Right lobe of liver (tissue), 4 donors: ENCODE data around the gene MYOT.

Experiments
- CTCF ChIP-seq, 4 donors: fragments of 200-600 bp in 3 of 4; fragments of 450-650 bp in 1 of 4; IDR thresholded peaks; one replicate each; pipeline versions ENCODE4 v1.5.1 to v1.8.0; 2016 to 2022; ENCODE audit warnings: antibody characterized with exemption in 4 of 4, mild to moderate bottlenecking in 2 of 4
- POLR2A ChIP-seq: fragments of 450-650 bp; IDR thresholded peaks from one replicate; pipeline ENCODE4 v1.6.1; 2017; ENCODE audit warnings: antibody characterized with exemption, mild to moderate bottlenecking
- donor health status: DM: no; HTN: no; CAD: no.
- donor health status: DM: no; HTN: no; CAD: no.
- donor health status: DM: no; HTN: yes; CAD: no.

DNA sequence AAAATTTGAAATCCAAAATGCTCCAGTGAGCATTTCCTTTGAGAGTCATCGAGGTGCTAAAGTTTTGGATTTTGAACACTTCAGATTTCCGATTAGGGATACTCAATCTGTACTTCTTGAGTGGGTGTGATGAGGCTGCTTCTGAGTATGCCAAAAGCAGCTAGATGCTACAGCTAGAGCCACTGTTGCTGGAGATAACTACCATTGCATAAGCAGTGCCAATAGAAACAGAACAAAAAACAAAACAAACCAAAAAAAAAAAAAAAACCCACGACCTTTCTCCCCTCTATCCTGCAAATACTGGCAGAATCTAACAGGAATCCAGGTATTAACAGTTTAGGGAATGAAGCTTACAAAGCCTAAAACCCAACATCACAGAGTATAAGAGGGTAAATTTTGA is 65.1 kb downstream of the MYOT start:
- TF ChIP-seq CTCF (IDR thresholded peaks at IDR 0.05), result no peak
- TF ChIP-seq POLR2A, result no peak
